HEK293 (cell line): ENCODE results near the gene ZNF792.

Experiments
- CTCF ChIP-seq: fragments of 450-650 bp; formaldehyde crosslinking; IDR thresholded peaks from 2 replicates; pipeline ENCODE4 v1.5.1; 2016; ENCODE audit warnings: missing biosample characterization, missing genetic modification characterization
- ELK4 ChIP-seq: IDR thresholded peaks from 2 replicates; pipeline ENCODE4 v1.6.1; 2011; ENCODE audit warnings: mild to moderate bottlenecking, low read depth, low read length, borderline replicate concordance
- KLF9 ChIP-seq: fragments of 450-650 bp; formaldehyde crosslinking; IDR thresholded peaks from 2 replicates; pipeline ENCODE4 v1.5.1; 2016; ENCODE audit warnings: missing biosample characterization, missing genetic modification characterization, low read depth
- PBX3 ChIP-seq: sonication (generic); formaldehyde crosslinking; IDR thresholded peaks from 2 replicates; pipeline ENCODE4 v1.8.1; 2022; ENCODE audit warnings: mild to moderate bottlenecking, moderate library complexity, missing genetic modification reagents
- ZBTB11 ChIP-seq: fragments of 450-650 bp; formaldehyde crosslinking; conservative IDR thresholded peaks from 2 replicates; pipeline ENCODE4 v1.5.1; 2016; ENCODE audit warnings: low read depth, missing biosample characterization, missing genetic modification characterization
- ZBTB26 ChIP-seq: fragments of 450-650 bp; formaldehyde crosslinking; optimal IDR thresholded peaks from 2 replicates; pipeline ENCODE3; 2016; ENCODE audit warnings: missing biosample characterization, mild to moderate bottlenecking, missing genetic modification characterization
- ZNF660 ChIP-seq: fragments of 450-650 bp; IDR thresholded peaks from 2 replicates; pipeline ENCODE4 v1.5.1; 2018; ENCODE audit warnings: missing biosample characterization, mild to moderate bottlenecking, missing genetic modification characterization

GRCh38 chr19:34982275-34982674 lies 18.2 kb upstream of the ZNF792 start:
- TF ChIP-seq PBX3 (CRISPR knock-in tag) = no peak
- TF ChIP-seq ZBTB11 (tag by site-specific recombination) = no peak
- no peak for TF ChIP-seq ZNF660
- TF ChIP-seq CTCF (tag by site-specific recombination) = no peak
- TF ChIP-seq ZBTB26 (tag by site-specific recombination) = no peak
- no peak for TF ChIP-seq ELK4
- no peak for TF ChIP-seq KLF9 (tag by site-specific recombination)
